Measurements from ENCODE around the gene HBD. TPM values are rescaled to one million over a fixed set of nuclear protein-coding genes. Genes with fewer than 3 reads are reported as not detected.

HBD gene
- total and polyA plus RNA-seq, 2 donors: 1.1 to 1.3 TPM

Other genes with a start within 250 kb of the HBD start
- gene OR51L1, start 239.6 kb downstream of the HBD start, total RNA-seq: not detected
- gene OR51L1, start 239.6 kb downstream of the HBD start, polyA plus RNA-seq: under 0.01 TPM
- not detected for gene OR52J3, start 188.0 kb downstream of the HBD start, total RNA-seq
- gene OR52J3, start 188.0 kb downstream of the HBD start, polyA plus RNA-seq: not detected
- gene OR52E2, start 174.9 kb downstream of the HBD start, total RNA-seq: not detected
- not detected for gene OR52E2, start 174.9 kb downstream of the HBD start, polyA plus RNA-seq
- gene OR52E1, start 164.9 kb downstream of the HBD start, total RNA-seq: not detected
- gene OR52E1, start 164.9 kb downstream of the HBD start, polyA plus RNA-seq: not detected
- gene OR52A5, start 96.1 kb downstream of the HBD start, total RNA-seq: not detected
- gene OR52A5, start 96.1 kb downstream of the HBD start, polyA plus RNA-seq: not detected
- not detected for gene OR52A1, start 79.7 kb downstream of the HBD start, total RNA-seq
- not detected for gene OR52A1, start 79.7 kb downstream of the HBD start, polyA plus RNA-seq
- gene OR51V1, start 33.8 kb downstream of the HBD start, total RNA-seq: not detected
- not detected for gene OR51V1, start 33.8 kb downstream of the HBD start, polyA plus RNA-seq
- 341 TPM for gene HBB, start 7.4 kb downstream of the HBD start, total RNA-seq
- gene HBB, start 7.4 kb downstream of the HBD start, polyA plus RNA-seq: 22.3 TPM
- 612 TPM for gene HBG1, start 15.4 kb upstream of the HBD start, total RNA-seq
- gene HBG1, start 15.4 kb upstream of the HBD start, polyA plus RNA-seq: 0.41 TPM
- 5,270 TPM for gene HBG2, start 20.3 kb upstream of the HBD start, total RNA-seq
- gene HBG2, start 20.3 kb upstream of the HBD start, polyA plus RNA-seq: 1.0 TPM
- 5.5 TPM for gene HBE1, start 35.5 kb upstream of the HBD start, total RNA-seq
- gene HBE1, start 35.5 kb upstream of the HBD start, polyA plus RNA-seq: 1.8 TPM
- not detected for gene OR51B4, start 67.5 kb upstream of the HBD start, total RNA-seq
- not detected for gene OR51B4, start 67.5 kb upstream of the HBD start, polyA plus RNA-seq
- not detected for gene OR51B2, start 89.8 kb upstream of the HBD start, total RNA-seq
- gene OR51B2, start 89.8 kb upstream of the HBD start, polyA plus RNA-seq: 0.07 TPM
- gene OR51B5, start 109.0 kb upstream of the HBD start, total RNA-seq: 0.14 TPM
- gene OR51B5, start 109.0 kb upstream of the HBD start, polyA plus RNA-seq: 0.21 TPM
- gene OR51B6, start 117.0 kb upstream of the HBD start, total RNA-seq: not detected
- gene OR51B6, start 117.0 kb upstream of the HBD start, polyA plus RNA-seq: not detected
- gene OR51M1, start 149.3 kb upstream of the HBD start, total RNA-seq: not detected
- gene OR51M1, start 149.3 kb upstream of the HBD start, polyA plus RNA-seq: 0.02 TPM
- gene OR51Q1, start 187.6 kb upstream of the HBD start, total RNA-seq: not detected
- not detected for gene OR51Q1, start 187.6 kb upstream of the HBD start, polyA plus RNA-seq
- not detected for gene OR51I1, start 207.0 kb upstream of the HBD start, total RNA-seq
- gene OR51I1, start 207.0 kb upstream of the HBD start, polyA plus RNA-seq: not detected
- gene OR51I2, start 214.8 kb upstream of the HBD start, total RNA-seq: not detected
- gene OR51I2, start 214.8 kb upstream of the HBD start, polyA plus RNA-seq: not detected

All from thymus (tissue), 2 donors.